Measurements from ENCODE around the gene LRRC41. TPM values are rescaled to one million over a fixed set of nuclear protein-coding genes. Genes with fewer than 3 reads are reported as not detected.

LRRC41 gene
- total and polyA plus RNA-seq, 2 of the 13 experiments (the other 11 are each of a cell fraction or from before 2014, with no cell fraction given): 48.1 to 53.6 TPM

DNA sequence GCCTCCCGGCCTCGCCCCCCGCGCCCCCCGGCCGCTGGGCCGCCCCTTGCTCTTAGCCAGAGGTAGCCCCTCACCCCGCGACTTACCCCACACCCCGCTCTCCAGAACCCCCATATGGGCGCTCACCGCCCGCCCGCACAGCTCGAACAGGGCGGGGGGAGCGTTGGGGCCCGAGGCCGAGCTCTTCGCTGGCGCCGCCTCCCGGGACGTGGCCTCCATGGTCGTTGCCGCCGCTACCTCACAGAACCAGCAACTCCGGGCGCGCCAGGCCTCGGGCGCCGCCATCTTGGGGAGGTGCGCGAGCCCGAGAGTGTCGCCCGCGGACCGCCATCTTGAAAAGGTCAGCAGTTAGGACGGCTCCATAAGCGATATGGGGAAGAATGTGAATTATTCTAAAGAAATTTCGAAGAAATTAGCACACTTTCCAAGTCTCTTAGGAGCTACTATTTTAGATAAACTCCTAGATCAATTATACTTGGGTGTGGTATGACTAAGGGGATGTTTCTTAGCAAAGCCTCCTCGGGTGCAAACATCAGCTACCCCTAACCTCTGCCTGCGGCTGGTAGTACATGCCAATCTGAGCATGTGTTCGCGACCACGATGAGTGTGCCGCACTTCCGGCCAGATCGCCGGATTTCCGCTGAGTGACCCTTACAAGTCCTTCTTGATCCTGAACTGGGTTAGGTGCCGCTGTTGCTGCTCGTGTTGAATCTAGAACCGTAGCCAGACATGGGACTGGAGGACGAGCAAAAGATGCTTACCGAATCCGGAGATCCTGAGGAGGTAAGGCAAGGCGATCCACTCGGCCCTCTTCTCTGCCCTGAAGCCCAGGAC lies at the start of gene LRRC41, which contains the start of gene UQCRH (continued):
- TF ChIP-seq, protein P1, sequence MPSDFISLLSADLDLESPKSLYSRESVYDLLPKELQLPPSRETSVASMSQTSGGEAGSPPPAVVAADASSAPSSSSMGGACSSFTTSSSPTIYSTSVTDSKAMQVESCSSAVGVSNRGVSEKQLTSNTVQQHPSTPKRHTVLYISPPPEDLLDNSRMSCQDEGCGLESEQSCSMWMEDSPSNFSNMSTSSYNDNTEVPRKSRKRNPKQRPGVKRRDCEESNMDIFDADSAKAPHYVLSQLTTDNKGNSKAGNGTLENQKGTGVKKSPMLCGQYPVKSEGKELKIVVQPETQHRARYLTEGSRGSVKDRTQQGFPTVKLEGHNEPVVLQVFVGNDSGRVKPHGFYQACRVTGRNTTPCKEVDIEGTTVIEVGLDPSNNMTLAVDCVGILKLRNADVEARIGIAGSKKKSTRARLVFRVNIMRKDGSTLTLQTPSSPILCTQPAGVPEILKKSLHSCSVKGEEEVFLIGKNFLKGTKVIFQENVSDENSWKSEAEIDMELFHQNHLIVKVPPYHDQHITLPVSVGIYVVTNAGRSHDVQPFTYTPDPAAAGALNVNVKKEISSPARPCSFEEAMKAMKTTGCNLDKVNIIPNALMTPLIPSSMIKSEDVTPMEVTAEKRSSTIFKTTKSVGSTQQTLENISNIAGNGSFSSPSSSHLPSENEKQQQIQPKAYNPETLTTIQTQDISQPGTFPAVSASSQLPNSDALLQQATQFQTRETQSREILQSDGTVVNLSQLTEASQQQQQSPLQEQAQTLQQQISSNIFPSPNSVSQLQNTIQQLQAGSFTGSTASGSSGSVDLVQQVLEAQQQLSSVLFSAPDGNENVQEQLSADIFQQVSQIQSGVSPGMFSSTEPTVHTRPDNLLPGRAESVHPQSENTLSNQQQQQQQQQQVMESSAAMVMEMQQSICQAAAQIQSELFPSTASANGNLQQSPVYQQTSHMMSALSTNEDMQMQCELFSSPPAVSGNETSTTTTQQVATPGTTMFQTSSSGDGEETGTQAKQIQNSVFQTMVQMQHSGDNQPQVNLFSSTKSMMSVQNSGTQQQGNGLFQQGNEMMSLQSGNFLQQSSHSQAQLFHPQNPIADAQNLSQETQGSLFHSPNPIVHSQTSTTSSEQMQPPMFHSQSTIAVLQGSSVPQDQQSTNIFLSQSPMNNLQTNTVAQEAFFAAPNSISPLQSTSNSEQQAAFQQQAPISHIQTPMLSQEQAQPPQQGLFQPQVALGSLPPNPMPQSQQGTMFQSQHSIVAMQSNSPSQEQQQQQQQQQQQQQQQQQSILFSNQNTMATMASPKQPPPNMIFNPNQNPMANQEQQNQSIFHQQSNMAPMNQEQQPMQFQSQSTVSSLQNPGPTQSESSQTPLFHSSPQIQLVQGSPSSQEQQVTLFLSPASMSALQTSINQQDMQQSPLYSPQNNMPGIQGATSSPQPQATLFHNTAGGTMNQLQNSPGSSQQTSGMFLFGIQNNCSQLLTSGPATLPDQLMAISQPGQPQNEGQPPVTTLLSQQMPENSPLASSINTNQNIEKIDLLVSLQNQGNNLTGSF (CRISPR knock-in tag; IDR thresholded peaks at IDR 0.05): no peak
- TF ChIP-seq ZNF713 (CRISPR knock-in tag; IDR thresholded peaks at IDR 0.05): no peak
- TF ChIP-seq, protein P2, sequence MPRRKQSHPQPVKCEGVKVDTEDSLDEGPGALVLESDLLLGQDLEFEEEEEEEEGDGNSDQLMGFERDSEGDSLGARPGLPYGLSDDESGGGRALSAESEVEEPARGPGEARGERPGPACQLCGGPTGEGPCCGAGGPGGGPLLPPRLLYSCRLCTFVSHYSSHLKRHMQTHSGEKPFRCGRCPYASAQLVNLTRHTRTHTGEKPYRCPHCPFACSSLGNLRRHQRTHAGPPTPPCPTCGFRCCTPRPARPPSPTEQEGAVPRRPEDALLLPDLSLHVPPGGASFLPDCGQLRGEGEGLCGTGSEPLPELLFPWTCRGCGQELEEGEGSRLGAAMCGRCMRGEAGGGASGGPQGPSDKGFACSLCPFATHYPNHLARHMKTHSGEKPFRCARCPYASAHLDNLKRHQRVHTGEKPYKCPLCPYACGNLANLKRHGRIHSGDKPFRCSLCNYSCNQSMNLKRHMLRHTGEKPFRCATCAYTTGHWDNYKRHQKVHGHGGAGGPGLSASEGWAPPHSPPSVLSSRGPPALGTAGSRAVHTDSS (CRISPR knock-in tag; conservative IDR thresholded peaks at IDR 0.05): no peak
- no peak for TF ChIP-seq ZNF510 (CRISPR knock-in tag; IDR thresholded peaks at IDR 0.05; ENCODE audit: low read depth)
- TF ChIP-seq ZNF251 (CRISPR knock-in tag; IDR thresholded peaks at IDR 0.05): no peak
- TF ChIP-seq, protein P3, sequence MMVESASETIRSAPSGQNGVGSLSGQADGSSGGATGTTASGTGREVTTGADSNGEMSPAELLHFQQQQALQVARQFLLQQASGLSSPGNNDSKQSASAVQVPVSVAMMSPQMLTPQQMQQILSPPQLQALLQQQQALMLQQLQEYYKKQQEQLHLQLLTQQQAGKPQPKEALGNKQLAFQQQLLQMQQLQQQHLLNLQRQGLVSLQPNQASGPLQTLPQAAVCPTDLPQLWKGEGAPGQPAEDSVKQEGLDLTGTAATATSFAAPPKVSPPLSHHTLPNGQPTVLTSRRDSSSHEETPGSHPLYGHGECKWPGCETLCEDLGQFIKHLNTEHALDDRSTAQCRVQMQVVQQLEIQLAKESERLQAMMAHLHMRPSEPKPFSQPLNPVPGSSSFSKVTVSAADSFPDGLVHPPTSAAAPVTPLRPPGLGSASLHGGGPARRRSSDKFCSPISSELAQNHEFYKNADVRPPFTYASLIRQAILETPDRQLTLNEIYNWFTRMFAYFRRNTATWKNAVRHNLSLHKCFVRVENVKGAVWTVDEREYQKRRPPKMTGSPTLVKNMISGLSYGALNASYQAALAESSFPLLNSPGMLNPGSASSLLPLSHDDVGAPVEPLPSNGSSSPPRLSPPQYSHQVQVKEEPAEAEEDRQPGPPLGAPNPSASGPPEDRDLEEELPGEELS (CRISPR knock-in tag; IDR thresholded peaks at IDR 0.05): 0 out of 2 replicates have a peak, but pooled peaks have one; percentile 14
- TF ChIP-seq MYC (CRISPR knock-in tag; IDR thresholded peaks at IDR 0.05; ENCODE audit: borderline replicate concordance): peak; percentile 88
- 0 out of 2 replicates have a peak, but pooled peaks have one; percentile 2 for TF ChIP-seq ZBTB25 (CRISPR knock-in tag; IDR thresholded peaks at IDR 0.05)
- no peak; the same call in 1 of the 2 replicates for TF ChIP-seq ZNF558 (CRISPR knock-in tag; IDR thresholded peaks at IDR 0.05; ENCODE audit: borderline replicate concordance)
- TF ChIP-seq CBX5 (CRISPR knock-in tag; IDR thresholded peaks at IDR 0.05; ENCODE audit: borderline replicate concordance): no peak
- no peak for TF ChIP-seq ZNF143 (CRISPR knock-in tag; IDR thresholded peaks at IDR 0.05)
- no peak for TF ChIP-seq NFYC (CRISPR knock-in tag; IDR thresholded peaks at IDR 0.05)
- no peak for TF ChIP-seq EED (CRISPR knock-in tag; IDR thresholded peaks at IDR 0.05)
- peak; percentile 54; the same call in 1 of the 2 replicates for TF ChIP-seq KDM5A (IDR thresholded peaks at IDR 0.05; ENCODE audit: borderline replicate concordance, low read length)
- peak; percentile 29 for TF ChIP-seq ZEB1 (IDR thresholded peaks at IDR 0.05; ENCODE audit: insufficient replicate concordance, low read depth)
- no peak; the same call in 1 of the 2 replicates for TF ChIP-seq ELF3 (CRISPR knock-in tag; IDR thresholded peaks at IDR 0.05)
- no peak for TF ChIP-seq ZNF619 (CRISPR knock-in tag; IDR thresholded peaks at IDR 0.05)
- TF ChIP-seq SSRP1 (CRISPR knock-in tag; IDR thresholded peaks at IDR 0.05): no peak
- no peak; the same call in 1 of the 2 replicates for TF ChIP-seq ZNF850 (CRISPR knock-in tag; conservative IDR thresholded peaks at IDR 0.05)
- TF ChIP-seq GATA4 (IDR thresholded peaks at IDR 0.05; ENCODE audit: borderline replicate concordance, low read depth): 0 out of 2 replicates have a peak, but pooled peaks have one; percentile 35
